Caco-2 (cell line): ENCODE results near the gene CMTM4. TPM values are rescaled to one million over a fixed set of nuclear protein-coding genes. Genes with fewer than 3 reads are reported as not detected.
A peak's percentile ranks its signal among the peaks of the same experiment; 100 is the strongest.

Experiments used
- BruUV-seq: library from RNA; stranded (reverse); fragments of 400-500 nt; replicated peaks from 2 replicates; lab custom pipeline; 2021; lab: Mats Ljungman, UMichigan
- CTCF ChIA-PET: fragments of 300-600 bp; sonication (Branson Sonifier 250); formaldehyde crosslinking; loops from one replicate; lab custom pipeline; 2022; ENCODE audit warnings: antibody characterized with exemption; lab: Charles Lee
- POLR2A ChIA-PET: fragments of 300-600 bp; sonication (Branson Sonifier 250); formaldehyde crosslinking; loops from one replicate; lab custom pipeline; 2022; ENCODE audit warnings: antibody characterized with exemption; lab: Charles Lee
- DNase-seq, 2 experiments: peaks; one replicate each; pipeline versions ENCODE4 v3.0.0 to v3.0.0-alpha.2; 2020 to 2022
- H3K27me3 ChIP-seq: replicated peaks from 2 replicates; pipeline ENCODE4 v1.6.0; 2011; ENCODE audit warnings: low read length; ENCODE audit not compliant: control insufficient read depth, insufficient read depth
- H3K36me3 ChIP-seq: 2 replicates; pipeline ENCODE4 v1.5.1; 2011; ENCODE audit warnings: low read length; ENCODE audit not compliant: control insufficient read depth, insufficient read depth
- H3K4me1 ChIP-seq: fragments of 250-450 bp; sonication (Bioruptor Pico); 2 replicates; pipeline ENCODE4 v1.5.1; 2020; ENCODE audit warnings: mild to moderate bottlenecking
- H3K4me3 ChIP-seq: 2 replicates; pipeline ENCODE4 v1.5.1; 2011; ENCODE audit warnings: low read depth, mild to moderate bottlenecking, control low read depth, low read length
- H3K9me3 ChIP-seq: fragments of 250-450 bp; sonication (Bioruptor Pico); 2 replicates; pipeline ENCODE4 v1.5.1; 2020; ENCODE audit warnings: mild to moderate bottlenecking, moderate library complexity
- H3K27ac Mint-ChIP-seq: one replicate; pipeline ENCODE4 v1.8.0; 2022; ENCODE audit warnings: mixed read lengths; ENCODE audit not compliant: unreplicated experiment
- H3K27me3 Mint-ChIP-seq: one replicate; pipeline ENCODE4 v1.8.0; 2022; ENCODE audit warnings: mixed read lengths; ENCODE audit not compliant: insufficient read depth, unreplicated experiment
- H3K36me3 Mint-ChIP-seq: one replicate; pipeline ENCODE4 v1.8.0; 2022; ENCODE audit warnings: mild to moderate bottlenecking, mixed read lengths; ENCODE audit not compliant: insufficient read depth, unreplicated experiment
- H3K4me1 Mint-ChIP-seq: one replicate; pipeline ENCODE4 v1.8.0; 2022; ENCODE audit warnings: low read depth, mixed read lengths; ENCODE audit not compliant: unreplicated experiment
- H3K4me3 Mint-ChIP-seq: one replicate; pipeline ENCODE4 v1.8.0; 2022; ENCODE audit warnings: mild to moderate bottlenecking, moderate library complexity, mixed read lengths; ENCODE audit not compliant: unreplicated experiment
- H3K9me3 Mint-ChIP-seq: one replicate; pipeline ENCODE4 v1.8.0; 2022; ENCODE audit warnings: mixed read lengths; ENCODE audit not compliant: unreplicated experiment
- CTCF ChIP-seq, 2 experiments: fragments of 200-600 bp in 1 of 2; IDR thresholded peaks; 1 replicate in 1 of 2; 2 replicates in 1 of 2; pipeline versions ENCODE4 v1.5.1 to v1.8.0; 2011 to 2022; ENCODE audit warnings: antibody characterized with exemption in 1 of 2, control low read depth in 1 of 2, inconsistent platforms in 1 of 2, low read depth in 1 of 2, low read length in 1 of 2, mild to moderate bottlenecking in 1 of 2, moderate library complexity in 1 of 2; ENCODE audit not compliant: insufficient read depth in 1 of 2, severe bottlenecking in 1 of 2, unreplicated experiment in 1 of 2
- intact Hi-C: fragments of 100-400 bp; cut with micrococcal nuclease; formaldehyde crosslinking; loops from one replicate; pipeline ENCODE4 v1.10.0; 2022; ENCODE audit not compliant: unreplicated experiment
- total RNA-seq: library from RNA; stranded (reverse); gene quantifications from 2 replicates; pipeline ENCODE4 v1.2.3, GENCODE V29; 2022

Gene CMTM4
- total RNA-seq, 1 experiment from 2014 or later = 108 TPM

DNA sequence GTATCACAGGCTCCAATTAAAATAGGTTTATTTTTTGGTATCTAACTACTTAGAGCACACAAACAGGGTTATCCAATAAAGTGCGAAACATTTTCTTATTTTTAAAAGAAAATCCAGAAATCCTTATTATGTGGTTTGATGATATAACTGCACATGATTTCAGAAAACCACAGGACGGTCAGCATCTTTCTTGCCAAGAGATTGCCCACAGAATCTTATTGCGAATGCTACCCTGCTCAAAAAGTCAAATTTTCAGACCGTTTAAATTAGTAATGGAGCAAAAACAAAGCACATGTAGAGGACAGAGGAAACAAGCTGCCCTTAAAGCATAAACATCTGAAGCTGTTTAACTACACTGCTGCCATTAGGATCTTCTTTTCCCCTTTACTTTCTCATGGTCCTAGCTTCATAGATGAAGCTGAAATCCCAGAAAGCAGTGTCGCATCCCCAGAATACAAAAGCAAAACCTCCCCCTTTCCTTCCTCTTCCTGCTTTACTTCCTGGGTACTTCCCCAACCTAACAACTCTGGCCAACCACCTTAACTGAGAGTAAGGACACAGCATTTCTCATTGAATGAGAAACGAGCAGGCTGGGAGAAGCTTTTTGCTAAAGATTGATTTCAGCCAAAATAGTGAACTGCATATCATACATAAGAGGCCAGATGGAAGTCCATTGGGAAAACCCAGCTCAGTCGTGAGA, 43.7 kb downstream of the CMTM4 start:
- peaks cover 24% of the 10 kb centered on the region for H3K4me1 Mint-ChIP-seq
- no peaks in the 10 kb centered on the region for H3K9me3 Mint-ChIP-seq
- no peaks in the 10 kb centered on the region for H3K27me3 Mint-ChIP-seq
- BruUV-seq = no TSS peak
- no peak overlapping the region for H3K4me3 Mint-ChIP-seq
- TF ChIP-seq CTCF (IDR thresholded peaks at IDR 0.05; ENCODE audit: insufficient read depth in 1 of 2, low read depth in 1 of 2, low read length in 1 of 2, severe bottlenecking in 1 of 2, unreplicated experiment in 1 of 2) = no peak
- no peaks in the 10 kb centered on the region for H3K36me3 Mint-ChIP-seq
- ChIA-PET CTCF (interaction anchor here (0.6 to 2.8 kb wide), 3 partner anchors 9 to 44 kb away, joined by 3 to 39 read pairs (median 3); no protein-coding TSS in a partner anchor), POLR2A (interaction anchor here (0.7 kb wide), 1 partner anchor 49 kb away, joined by 4 read pairs; no protein-coding TSS in a partner anchor)
- intact Hi-C loops = no loop called here
- no peak for DNase-seq
- H3K27me3 ChIP-seq = no peaks in the 10 kb centered on the region
- H3K9me3 ChIP-seq = no peaks in the 10 kb centered on the region
- no peaks in the 10 kb centered on the region for H3K36me3 ChIP-seq
- H3K4me1 ChIP-seq = peaks cover 19% of the 10 kb centered on the region; the same call in 1 of the 2 replicates
- no peak overlapping the region for H3K27ac Mint-ChIP-seq
- H3K4me3 ChIP-seq = no peak overlapping the region

DNA sequence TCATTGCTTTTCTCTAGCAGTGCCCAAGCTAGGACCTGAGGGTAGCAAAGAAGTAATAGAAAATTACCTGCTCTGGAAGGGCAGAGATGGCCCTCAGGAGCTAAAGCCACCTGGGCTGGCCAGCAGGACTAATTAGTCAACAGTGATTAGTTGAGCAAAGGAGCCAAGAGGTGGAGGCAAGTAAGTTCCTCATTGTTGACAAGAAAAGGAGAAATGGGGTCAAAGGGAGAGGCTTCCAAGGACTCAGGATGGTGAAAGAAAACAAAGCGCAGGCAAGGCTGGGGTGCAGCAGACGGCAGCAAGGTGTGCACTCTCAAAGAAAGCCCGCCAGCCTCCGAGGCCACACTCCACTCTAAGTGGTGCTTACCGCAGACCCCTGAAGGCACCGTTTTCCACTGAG, 44.6 kb downstream of the CMTM4 start:
- POLR2A ChIA-PET = interaction anchor here (0.7 kb wide), 1 partner anchor 50 kb away, joined by 4 read pairs; no protein-coding TSS in a partner anchor
- H3K27ac Mint-ChIP-seq = peak overlapping the region; percentile 33
- CTCF ChIA-PET = interaction anchor here (1.0 to 2.8 kb wide), 7 partner anchors 10 to 216 kb away, joined by 5 to 39 read pairs (median 10); partner anchors contain the start of genes CMTM4 and DYNC1LI2
- intact Hi-C loops = loop anchor here (1.0 to 2.0 kb wide), 3 partner anchors 23 to 43 kb away; no protein-coding TSS in a partner anchor
- Histone ChIP-seq H3K27me3 (no peaks in the 10 kb centered on the region), H3K36me3 (no peaks in the 10 kb centered on the region), H3K9me3 (no peaks in the 10 kb centered on the region), H3K4me1 (peaks cover 19% of the 10 kb centered on the region; the same call in 1 of the 2 replicates), H3K4me3 (no peak overlapping the region)
- H3K4me3 Mint-ChIP-seq = no peak overlapping the region
- H3K27me3 Mint-ChIP-seq = no peaks in the 10 kb centered on the region
- TF ChIP-seq CTCF (IDR thresholded peaks at IDR 0.05; ENCODE audit: insufficient read depth in 1 of 2, low read depth in 1 of 2, low read length in 1 of 2, severe bottlenecking in 1 of 2, unreplicated experiment in 1 of 2) = no peak
- no TSS peak for BruUV-seq
- peaks cover 24% of the 10 kb centered on the region for H3K4me1 Mint-ChIP-seq
- DNase-seq = no peak
- H3K9me3 Mint-ChIP-seq = no peaks in the 10 kb centered on the region
- H3K36me3 Mint-ChIP-seq = no peaks in the 10 kb centered on the region

DNA sequence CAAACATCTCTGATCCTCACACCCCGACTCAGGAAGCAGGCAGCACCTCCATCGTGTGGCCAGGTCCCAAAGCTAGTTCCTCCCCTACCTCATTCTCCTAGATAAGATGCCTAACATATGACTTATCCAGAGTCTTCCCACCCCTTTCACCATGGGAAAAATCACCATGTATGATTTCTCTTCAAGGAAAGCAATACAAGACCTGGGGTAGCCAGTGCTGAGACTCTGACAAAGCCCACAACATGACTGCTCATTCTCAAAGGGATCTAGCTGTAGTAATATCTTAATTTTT, 45.1 kb downstream of the CMTM4 start:
- no peaks in the 10 kb centered on the region for H3K36me3 Mint-ChIP-seq
- Histone ChIP-seq H3K4me3 (no peak overlapping the region), H3K9me3 (no peaks in the 10 kb centered on the region), H3K36me3 (no peaks in the 10 kb centered on the region), H3K27me3 (no peaks in the 10 kb centered on the region), H3K4me1 (peaks cover 19% of the 10 kb centered on the region; the same call in 1 of the 2 replicates)
- H3K27me3 Mint-ChIP-seq = no peaks in the 10 kb centered on the region
- DNase-seq = no peak
- ChIA-PET CTCF (interaction anchor here (0.5 to 2.8 kb wide), 14 partner anchors 11 to 223 kb away, joined by 3 to 39 read pairs (median 5); partner anchors contain the start of genes CMTM4 and DYNC1LI2), POLR2A (no interaction called here)
- no TSS peak for BruUV-seq
- intact Hi-C loops = loop anchor here (1.0 to 2.0 kb wide), 3 partner anchors 22 to 44 kb away; no protein-coding TSS in a partner anchor
- peaks cover 24% of the 10 kb centered on the region for H3K4me1 Mint-ChIP-seq
- TF ChIP-seq CTCF (IDR thresholded peaks at IDR 0.05; ENCODE audit: insufficient read depth in 1 of 2, low read depth in 1 of 2, low read length in 1 of 2, severe bottlenecking in 1 of 2, unreplicated experiment in 1 of 2) = no peak
- peak overlapping the region; percentile 42 for H3K4me3 Mint-ChIP-seq
- H3K9me3 Mint-ChIP-seq = no peaks in the 10 kb centered on the region
- no peak overlapping the region for H3K27ac Mint-ChIP-seq
